CD14-positive monocyte (primary cell): ENCODE measurements around the gene APOC4. TPM values are rescaled to one million over a fixed set of nuclear protein-coding genes. Genes with fewer than 3 reads are reported as not detected.

Experiments
- DNase-seq, 3 donors: peaks; one replicate each; pipeline ENCODE4 v3.0.0-alpha.2; 2011 to 2022
- H2AFZ ChIP-seq: 2 replicates; pipeline ENCODE4 v1.6.0; 2012; ENCODE audit warnings: mild to moderate bottlenecking, low read depth, low read length, inconsistent platforms; ENCODE audit not compliant: insufficient read depth, poor library complexity, severe bottlenecking
- H3K27ac ChIP-seq, 2 donors: 1 replicate in 1 of 2; 2 replicates in 1 of 2; pipeline ENCODE4 v1.5.1; 2012 to 2013; ENCODE audit warnings: low read length in 2 of 2, control low read depth in 1 of 2, inconsistent platforms in 1 of 2, low read depth in 1 of 2, mild to moderate bottlenecking in 1 of 2
- H3K27me3 ChIP-seq, 2 donors: one replicate each; pipeline versions ENCODE4 v1.6.0 to v1.6.1; 2011 to 2013; ENCODE audit warnings: low read length in 2 of 2; ENCODE audit not compliant: control insufficient read depth in 2 of 2, insufficient read depth in 2 of 2
- H3K36me3 ChIP-seq, 2 donors: replicated peaks in 1 of 2; 1 replicate in 1 of 2; 2 replicates in 1 of 2; pipeline versions ENCODE4 v1.5.1 to v1.6.1; 2012 to 2013; ENCODE audit warnings: low read length in 2 of 2, control low read depth in 1 of 2, inconsistent platforms in 1 of 2, mild to moderate bottlenecking in 1 of 2; ENCODE audit not compliant: insufficient read depth in 2 of 2, control insufficient read depth in 1 of 2
- H3K4me1 ChIP-seq, 2 donors: 1 replicate in 1 of 2; 2 replicates in 1 of 2; pipeline versions ENCODE4 v1.5.1 to v1.6.1; 2012 to 2013; ENCODE audit warnings: low read length in 2 of 2, control low read depth in 1 of 2, inconsistent platforms in 1 of 2, mild to moderate bottlenecking in 1 of 2, moderate library complexity in 1 of 2; ENCODE audit not compliant: insufficient read depth in 2 of 2, control insufficient read depth in 1 of 2
- H3K4me2 ChIP-seq: replicated peaks from 2 replicates; pipeline ENCODE3; 2012; ENCODE audit warnings: low read length, moderate library complexity, mild to moderate bottlenecking; ENCODE audit not compliant: poor library complexity, severe bottlenecking; ENCODE audit errors: extremely low read depth
- H3K4me3 ChIP-seq, 3 experiments: fragments of 200-600 bp in 1 of 3; sonication (generic) in 1 of 3; replicated peaks in 1 of 3; 1 replicate in 2 of 3; 2 replicates in 1 of 3; pipeline ENCODE4 v1.5.1; 2011 to 2013; ENCODE audit warnings: low read length in 3 of 3, mild to moderate bottlenecking in 3 of 3, control low read depth in 2 of 3, low read depth in 2 of 3, inconsistent platforms in 1 of 3, moderate library complexity in 1 of 3
- H3K79me2 ChIP-seq: 2 replicates; pipeline ENCODE4 v1.6.0; 2012; ENCODE audit warnings: mild to moderate bottlenecking, control low read depth, inconsistent platforms, low read length, moderate library complexity; ENCODE audit not compliant: insufficient read depth
- H3K9ac ChIP-seq: 2 replicates; pipeline ENCODE4 v1.6.0; 2017; ENCODE audit warnings: low read length, mild to moderate bottlenecking; ENCODE audit not compliant: insufficient read depth, poor library complexity, severe bottlenecking
- H3K9me3 ChIP-seq, 2 donors: replicated peaks in 1 of 2; 1 replicate in 1 of 2; 2 replicates in 1 of 2; pipeline versions ENCODE4 v1.5.1 to v1.6.1; 2012 to 2013; ENCODE audit warnings: low read length in 2 of 2, control low read depth in 1 of 2; ENCODE audit not compliant: control insufficient read depth in 1 of 2, insufficient read depth in 1 of 2
- H4K20me1 ChIP-seq: 2 replicates; pipeline ENCODE4 v1.6.0; 2012; ENCODE audit warnings: mild to moderate bottlenecking, low read length, control low read depth, moderate library complexity; ENCODE audit not compliant: insufficient read depth
- H3K27ac Mint-ChIP-seq, 7 donors: one replicate each; pipeline ENCODE4 v1.8.0; 2020; ENCODE audit warnings: mild to moderate bottlenecking in 7 of 7, mixed read lengths in 7 of 7, moderate library complexity in 6 of 7, inconsistent platforms in 2 of 7
- H3K27me3 Mint-ChIP-seq, 3 donors: one replicate each; pipeline ENCODE4 v1.8.0; 2021 to 2022; ENCODE audit warnings: low read depth in 3 of 3, mild to moderate bottlenecking in 3 of 3, mixed read lengths in 3 of 3, moderate library complexity in 3 of 3, inconsistent platforms in 1 of 3
- H3K36me3 Mint-ChIP-seq, 2 donors: one replicate each; pipeline ENCODE4 v1.8.0; 2020; ENCODE audit warnings: mixed read lengths in 2 of 2, inconsistent platforms in 1 of 2, mild to moderate bottlenecking in 1 of 2
- H3K4me1 Mint-ChIP-seq: one replicate; pipeline ENCODE4 v1.8.0; 2020; ENCODE audit warnings: mild to moderate bottlenecking, mixed read lengths
- H3K4me3 Mint-ChIP-seq, 2 donors: one replicate each; pipeline ENCODE4 v1.8.0; 2020; ENCODE audit warnings: mild to moderate bottlenecking in 2 of 2, mixed read lengths in 2 of 2, moderate library complexity in 1 of 2
- H3K9me3 Mint-ChIP-seq, 7 donors: one replicate each; pipeline ENCODE4 v1.8.0; 2020 to 2022; ENCODE audit warnings: mixed read lengths in 7 of 7, mild to moderate bottlenecking in 6 of 7, moderate library complexity in 6 of 7, inconsistent platforms in 2 of 7
- WGBS: methylation state at CpG from one replicate; pipeline ENCODE4 v1.1.5; 2013; ENCODE audit warnings: missing lambda C conversion rate; ENCODE audit not compliant: insufficient coverage; 5-methylcytosine and 5-hydroxymethylcytosine counted together
- intact Hi-C, 2 donors: fragments of 100-400 bp; cut with micrococcal nuclease; formaldehyde crosslinking; loops; one replicate each; pipeline versions ENCODE4 v1.15.0 to v1.15.1; 2023
- polyA plus RNA-seq, 3 donors: library from polyadenylated mRNA; depleted of rRNA in 1 of 3; unstranded in 2 of 3; stranded (reverse) in 1 of 3; fragments of 300-500 nt in 2 of 3; fragments of >200 nt in 1 of 3; fragmentation: Illumina TruSeq in 2 of 3; gene quantifications; 1 replicate in 2 of 3; 2 replicates in 1 of 3; pipeline ENCODE4 v1.2.3, GENCODE V29; 2012 to 2021
- TF ChIP-seq, protein P1 (sequence below): fragments of 200-600 bp; IDR thresholded peaks from one replicate; pipeline ENCODE4 v1.8.0; 2022; ENCODE audit warnings: antibody characterized with exemption, mild to moderate bottlenecking

Gene APOC4
- polyA plus RNA-seq, 3 donors: not detected

DNA sequence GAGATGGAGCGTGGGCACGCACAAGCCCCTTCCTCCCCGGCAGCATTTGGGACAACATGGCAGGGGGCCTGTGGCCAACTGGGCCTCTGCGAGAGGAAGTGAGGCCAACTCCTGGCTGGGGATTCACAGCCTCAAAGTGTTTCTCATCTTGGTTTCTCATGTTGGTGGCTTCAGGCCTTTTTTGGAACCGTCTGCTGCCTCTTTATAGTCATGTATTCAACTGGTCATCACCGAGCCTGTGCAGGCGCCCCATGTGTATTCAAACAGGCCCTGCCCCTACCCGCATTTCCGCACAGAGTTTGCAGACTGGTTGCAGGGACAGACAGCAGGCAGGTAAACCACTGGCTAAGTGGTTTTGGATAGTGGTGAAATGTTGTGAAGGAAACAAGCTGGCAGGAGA lies 42.0 kb downstream of the APOC4 start:
- Histone ChIP-seq H3K27ac (no peak overlapping the region), H3K4me1 (peaks cover 0 to 4% of the 10 kb centered on the region in 2 donors), H3K36me3 (peaks cover 73 to 92% of the 10 kb centered on the region in 2 donors), H3K9me3 (no peaks in the 10 kb centered on the region), H3K9ac (no peak overlapping the region), H4K20me1 (peaks cover 7% of the 10 kb centered on the region), H2AFZ (no peak overlapping the region), H3K79me2 (no peaks in the 10 kb centered on the region), H3K4me2 (no peak overlapping the region), H3K4me3 (no peak overlapping the region), H3K27me3 (no peaks in the 10 kb centered on the region)
- peaks cover 0 to 2% (median 0%) of the 10 kb centered on the region in 3 donors for H3K27me3 Mint-ChIP-seq
- H3K9me3 Mint-ChIP-seq: no peaks in the 10 kb centered on the region
- H3K27ac Mint-ChIP-seq: peak overlapping the region in 2 of 7 donors; percentile 38 to 64
- no peak for DNase-seq
- intact Hi-C loops: no loop called here
- TF ChIP-seq, protein P1, sequence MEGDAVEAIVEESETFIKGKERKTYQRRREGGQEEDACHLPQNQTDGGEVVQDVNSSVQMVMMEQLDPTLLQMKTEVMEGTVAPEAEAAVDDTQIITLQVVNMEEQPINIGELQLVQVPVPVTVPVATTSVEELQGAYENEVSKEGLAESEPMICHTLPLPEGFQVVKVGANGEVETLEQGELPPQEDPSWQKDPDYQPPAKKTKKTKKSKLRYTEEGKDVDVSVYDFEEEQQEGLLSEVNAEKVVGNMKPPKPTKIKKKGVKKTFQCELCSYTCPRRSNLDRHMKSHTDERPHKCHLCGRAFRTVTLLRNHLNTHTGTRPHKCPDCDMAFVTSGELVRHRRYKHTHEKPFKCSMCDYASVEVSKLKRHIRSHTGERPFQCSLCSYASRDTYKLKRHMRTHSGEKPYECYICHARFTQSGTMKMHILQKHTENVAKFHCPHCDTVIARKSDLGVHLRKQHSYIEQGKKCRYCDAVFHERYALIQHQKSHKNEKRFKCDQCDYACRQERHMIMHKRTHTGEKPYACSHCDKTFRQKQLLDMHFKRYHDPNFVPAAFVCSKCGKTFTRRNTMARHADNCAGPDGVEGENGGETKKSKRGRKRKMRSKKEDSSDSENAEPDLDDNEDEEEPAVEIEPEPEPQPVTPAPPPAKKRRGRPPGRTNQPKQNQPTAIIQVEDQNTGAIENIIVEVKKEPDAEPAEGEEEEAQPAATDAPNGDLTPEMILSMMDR: no peak
- H3K4me3 Mint-ChIP-seq: no peak overlapping the region
- 83% methylated on average over 9 of the region's 9 CpGs for WGBS
- H3K4me1 Mint-ChIP-seq: peaks cover 6% of the 10 kb centered on the region
- peaks cover 52 to 90% of the 10 kb centered on the region in 2 donors for H3K36me3 Mint-ChIP-seq

GRCh38 chr19:44985445-44985844 lies 43.4 kb downstream of the APOC4 start:
- H3K79me2 ChIP-seq: no peaks in the 10 kb centered on the region
- Mint-ChIP-seq H3K9me3 (no peaks in the 10 kb centered on the region), H3K4me1 (peaks cover 6% of the 10 kb centered on the region), H3K27ac (peak overlapping the region in 1 of 7 donors; percentile 62), H3K27me3 (peaks cover 0 to 2% (median 0%) of the 10 kb centered on the region in 3 donors), H3K36me3 (peaks cover 47 to 87% of the 10 kb centered on the region in 2 donors), H3K4me3 (no peak overlapping the region)
- H3K4me2 ChIP-seq: no peak overlapping the region
- intact Hi-C loops: no loop called here
- no peak for DNase-seq
- no peaks in the 10 kb centered on the region for H3K9me3 ChIP-seq
- H3K4me3 ChIP-seq: no peak overlapping the region
- TF ChIP-seq, protein P1: no peak
- H2AFZ ChIP-seq: no peak overlapping the region
- peaks cover 72 to 92% of the 10 kb centered on the region in 2 donors for H3K36me3 ChIP-seq
- peaks cover 0 to 4% of the 10 kb centered on the region in 2 donors for H3K4me1 ChIP-seq
- H3K27me3 ChIP-seq: no peaks in the 10 kb centered on the region
- H3K9ac ChIP-seq: no peak overlapping the region
- WGBS: 63% methylated on average over 3 of the region's 4 CpGs
- no peak overlapping the region for H3K27ac ChIP-seq
- peaks cover 7% of the 10 kb centered on the region for H4K20me1 ChIP-seq
